DMS153 (cell line): Measurements from ENCODE around the gene CFAP20DC.
"Not testable (repeated sequence)": the region's sequence is repeated elsewhere in the genome, so short reads cannot be mapped to it uniquely, and the experiment has no call there.

Experiments used
- DNase-seq: peaks from one replicate; lab custom pipeline; 2025; lab: John Stamatoyannopoulos, UW

CFAP20DC gene

DNA sequence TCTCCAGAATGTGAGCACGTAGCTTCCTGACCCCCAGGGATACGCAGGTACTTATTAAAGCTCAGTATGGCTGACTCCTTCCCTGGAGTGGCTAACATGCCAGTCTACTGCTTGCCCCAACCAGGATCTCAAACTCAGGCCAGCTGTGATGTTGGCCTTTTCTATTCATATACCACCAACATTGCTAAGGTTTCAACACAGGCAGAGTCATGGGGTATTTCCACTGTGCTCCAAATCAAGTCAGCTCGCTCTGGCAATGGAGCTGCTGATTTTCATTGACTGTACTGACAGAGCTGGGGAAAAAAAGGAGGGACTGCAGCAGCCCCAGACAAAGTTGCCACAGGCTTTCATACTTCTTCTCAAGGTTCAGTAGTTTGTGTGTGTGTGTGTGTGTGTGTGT is 87.0 kb downstream of the CFAP20DC start:
- DNase-seq: no peak

DNA sequence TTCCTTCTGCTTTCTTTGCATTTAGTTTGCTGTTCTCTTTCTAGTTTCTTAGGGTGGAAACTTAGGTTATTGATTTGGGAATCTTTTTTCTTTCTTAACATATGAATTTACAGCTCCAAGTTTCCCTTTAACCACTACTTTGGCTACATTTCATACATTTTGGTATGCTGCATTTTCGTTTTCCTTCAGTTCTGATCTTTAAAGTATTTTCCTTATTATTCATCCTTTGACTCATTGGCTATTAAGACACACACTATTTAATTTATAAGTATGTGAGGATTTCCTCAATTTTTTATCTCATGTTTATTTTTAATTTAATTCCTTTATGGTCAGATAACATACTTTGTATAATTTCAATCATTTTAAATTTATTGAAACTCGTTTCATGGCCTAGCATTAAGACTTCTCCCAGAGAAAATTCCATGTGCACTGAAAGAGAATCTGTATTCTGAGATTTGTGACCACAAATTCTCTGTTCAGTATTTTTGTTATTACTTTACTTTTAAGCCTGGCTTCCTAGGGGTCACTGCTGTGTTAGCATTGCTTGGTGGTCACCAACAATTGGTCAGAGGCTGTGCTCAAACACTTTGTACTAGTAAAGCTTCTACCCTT is 87.7 kb downstream of the CFAP20DC start:
- DNase-seq: no peak

DNA sequence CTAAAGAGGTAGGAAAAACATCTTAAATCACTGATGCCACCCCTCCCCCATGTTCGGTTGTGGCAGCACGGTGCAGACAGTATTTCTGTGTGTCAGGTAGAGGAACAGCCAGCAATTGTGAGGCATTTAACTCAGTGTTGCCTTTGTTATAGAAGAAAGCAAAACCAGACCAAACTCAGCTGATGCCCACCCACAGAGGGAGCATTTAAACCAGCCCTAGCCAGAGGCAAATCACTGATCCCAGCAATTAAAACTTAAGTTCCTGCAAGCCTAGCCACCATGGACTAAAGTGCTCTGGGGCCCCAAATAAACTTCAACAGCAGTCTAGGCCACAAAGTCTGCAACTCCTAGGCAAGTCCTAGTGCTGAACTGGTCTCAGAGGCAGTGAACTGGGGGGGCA is 94.5 kb downstream of the CFAP20DC start:
- DNase-seq: no peak

DNA sequence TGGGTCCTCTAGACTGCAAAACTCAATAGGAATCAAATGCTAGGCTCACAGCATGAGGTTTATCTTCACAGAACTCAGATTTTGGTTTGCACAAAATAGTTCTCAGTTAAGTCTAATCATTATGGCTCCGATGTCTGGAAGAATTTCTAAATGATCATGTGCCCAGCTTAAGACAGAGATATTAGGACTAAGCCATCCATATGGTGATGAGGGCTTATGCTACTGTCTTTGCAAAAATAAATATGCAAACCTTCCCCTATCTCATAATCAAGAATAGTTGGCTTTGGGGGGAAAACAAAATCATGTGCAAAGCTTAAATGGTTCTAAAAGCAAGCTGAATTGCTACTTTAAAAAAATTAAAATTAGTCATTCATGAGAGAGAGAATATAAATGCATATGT is 96.5 kb downstream of the CFAP20DC start:
- no peak for DNase-seq

DNA sequence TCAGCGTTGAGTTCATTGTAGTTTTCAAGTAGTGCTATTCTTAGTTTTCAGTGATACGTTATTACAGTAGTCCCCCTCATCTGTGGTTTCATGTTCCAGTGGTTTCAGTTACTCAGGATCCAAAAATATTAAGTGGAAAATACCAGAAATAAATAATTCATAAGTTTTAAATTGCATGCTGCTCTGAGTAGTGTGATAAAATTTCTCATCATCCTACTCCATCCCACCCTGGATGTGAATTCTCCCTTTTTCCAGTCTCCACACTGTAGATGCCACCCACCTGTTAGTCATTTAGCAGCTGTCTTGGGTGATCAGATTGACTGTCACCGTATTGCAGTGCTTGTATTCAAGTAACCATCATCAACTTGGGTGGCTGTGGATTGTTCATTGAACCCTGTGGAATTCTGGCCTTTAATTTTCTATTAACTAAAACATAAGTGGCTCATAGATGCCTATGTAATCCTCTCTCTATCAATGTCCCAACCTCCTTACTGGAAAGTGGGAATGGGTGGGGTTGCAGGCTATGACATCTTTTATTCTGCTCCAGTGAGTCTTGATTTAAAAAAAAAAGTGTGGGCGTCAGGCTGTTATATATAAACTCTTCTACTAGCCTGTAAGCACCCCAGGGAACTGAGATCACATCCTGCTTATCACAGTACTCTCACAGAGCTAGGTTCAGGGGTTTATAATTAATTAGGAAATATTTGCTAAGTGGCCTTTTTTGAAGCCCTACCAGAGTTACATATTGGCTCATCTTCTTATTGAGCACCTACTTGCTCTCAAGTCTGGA is 97.5 kb downstream of the CFAP20DC start:
- DNase-seq: no peak

DNA sequence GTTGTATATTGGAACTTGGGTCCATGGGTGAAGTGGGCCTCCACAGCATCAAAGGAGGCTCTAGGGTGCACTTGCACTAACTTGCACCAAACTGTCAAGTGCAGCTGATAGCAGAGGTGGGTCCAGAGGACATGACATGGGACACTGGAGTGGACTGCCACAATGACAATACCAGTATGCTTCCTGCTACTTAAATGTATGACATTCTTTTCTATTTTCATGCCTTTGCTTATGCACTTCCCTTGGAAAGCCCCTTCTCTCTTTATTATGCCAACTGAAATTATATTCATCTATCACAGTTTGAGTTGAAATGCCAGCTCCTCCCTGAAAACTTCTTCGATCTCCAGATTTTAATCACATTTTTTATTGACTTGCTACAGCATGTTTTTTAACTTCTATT is 101.8 kb downstream of the CFAP20DC start:
- DNase-seq: no peak

DNA sequence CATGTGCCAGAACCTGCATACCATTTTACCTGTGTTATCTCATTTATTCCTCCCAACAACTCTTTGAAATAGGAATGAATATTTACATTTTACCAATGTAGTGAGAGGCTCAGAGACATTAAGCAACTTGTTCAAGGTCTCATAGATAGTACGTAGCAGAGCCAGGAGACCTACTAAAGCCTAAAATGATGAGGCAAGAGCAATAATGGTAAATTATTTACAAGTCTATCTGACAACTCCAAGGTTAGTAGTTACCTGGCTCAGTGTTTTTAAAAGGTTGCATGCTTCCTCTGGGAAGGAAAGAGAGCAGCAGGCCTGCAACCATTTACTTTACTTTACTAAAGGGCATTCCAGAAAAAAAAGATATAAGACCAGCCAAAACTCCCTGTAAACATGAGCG is 103.0 kb downstream of the CFAP20DC start:
- no peak for DNase-seq

DNA sequence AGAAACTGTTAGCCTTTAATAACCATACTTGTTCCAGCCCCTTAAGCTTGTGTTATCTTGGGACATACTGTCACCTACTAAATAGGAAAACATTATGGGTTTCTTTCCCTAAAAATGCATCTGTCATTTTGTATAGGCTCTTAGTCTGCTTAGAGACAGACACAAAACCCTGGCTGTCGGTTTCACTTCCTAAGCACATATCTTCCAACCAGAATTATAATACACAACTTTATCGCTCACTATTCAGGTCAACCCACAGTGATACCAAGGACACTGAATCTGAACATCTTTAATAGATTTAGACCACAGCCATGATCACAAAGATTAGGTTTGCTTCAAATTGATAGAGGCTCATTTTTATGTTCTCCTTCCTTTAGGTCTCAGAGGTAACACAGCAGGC is 111.8 kb downstream of the CFAP20DC start:
- DNase-seq: no peak

DNA sequence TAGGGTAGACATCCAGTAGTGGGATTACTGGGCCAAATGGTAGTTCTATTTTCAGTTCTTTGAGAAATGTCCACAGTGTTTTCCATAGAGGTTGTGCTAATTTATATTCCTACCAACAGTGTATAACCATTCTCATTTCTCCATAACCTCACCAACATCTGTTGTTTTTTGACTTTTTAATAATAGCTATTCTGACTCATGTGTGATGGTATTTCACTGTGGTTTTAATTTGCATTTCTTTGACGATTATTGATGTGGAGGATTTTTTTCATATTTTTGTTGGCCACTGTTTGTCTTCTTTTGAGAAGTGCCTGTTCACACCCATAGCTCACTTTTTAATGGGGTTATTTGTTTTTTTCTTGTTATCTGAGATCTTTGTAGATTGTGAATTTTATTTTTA is 125.2 kb downstream of the CFAP20DC start:
- no peak for DNase-seq

DNA sequence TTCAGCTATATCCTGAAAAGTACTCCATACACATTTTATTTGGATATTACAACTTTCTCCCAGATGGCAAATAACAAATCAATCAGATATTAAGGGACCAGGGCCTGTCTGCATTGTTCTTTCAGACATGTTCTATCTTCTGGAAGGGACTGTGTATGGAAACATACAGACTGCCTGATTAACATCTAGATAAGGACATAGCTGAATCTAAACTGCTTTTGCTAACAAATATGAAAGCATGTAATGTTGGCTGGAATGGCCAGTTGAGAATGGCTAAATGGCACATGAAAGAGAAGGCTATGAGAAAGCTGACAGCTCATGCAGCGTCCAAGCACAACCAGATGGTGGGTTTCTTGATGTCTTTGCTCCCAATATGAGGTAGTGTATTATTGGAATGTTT is 149.4 kb downstream of the CFAP20DC start:
- no peak for DNase-seq

DNA sequence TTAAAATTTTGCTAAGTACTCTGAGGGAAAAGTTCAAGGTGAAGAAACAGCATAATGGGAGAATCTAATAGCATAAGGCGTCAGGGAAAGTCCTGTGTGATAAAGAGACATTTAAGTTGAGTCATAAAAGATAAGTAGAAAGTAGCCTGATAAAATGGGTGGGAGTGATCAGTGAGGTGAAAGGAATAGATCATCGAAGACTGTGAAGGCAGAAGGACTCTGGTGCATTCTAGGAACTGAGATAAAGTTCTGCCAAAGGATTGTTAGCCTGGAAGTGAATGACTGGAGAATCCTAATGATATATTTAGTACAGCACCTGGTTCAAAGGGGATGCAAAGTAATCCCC is 149.9 kb downstream of the CFAP20DC start:
- DNase-seq: no peak

DNA sequence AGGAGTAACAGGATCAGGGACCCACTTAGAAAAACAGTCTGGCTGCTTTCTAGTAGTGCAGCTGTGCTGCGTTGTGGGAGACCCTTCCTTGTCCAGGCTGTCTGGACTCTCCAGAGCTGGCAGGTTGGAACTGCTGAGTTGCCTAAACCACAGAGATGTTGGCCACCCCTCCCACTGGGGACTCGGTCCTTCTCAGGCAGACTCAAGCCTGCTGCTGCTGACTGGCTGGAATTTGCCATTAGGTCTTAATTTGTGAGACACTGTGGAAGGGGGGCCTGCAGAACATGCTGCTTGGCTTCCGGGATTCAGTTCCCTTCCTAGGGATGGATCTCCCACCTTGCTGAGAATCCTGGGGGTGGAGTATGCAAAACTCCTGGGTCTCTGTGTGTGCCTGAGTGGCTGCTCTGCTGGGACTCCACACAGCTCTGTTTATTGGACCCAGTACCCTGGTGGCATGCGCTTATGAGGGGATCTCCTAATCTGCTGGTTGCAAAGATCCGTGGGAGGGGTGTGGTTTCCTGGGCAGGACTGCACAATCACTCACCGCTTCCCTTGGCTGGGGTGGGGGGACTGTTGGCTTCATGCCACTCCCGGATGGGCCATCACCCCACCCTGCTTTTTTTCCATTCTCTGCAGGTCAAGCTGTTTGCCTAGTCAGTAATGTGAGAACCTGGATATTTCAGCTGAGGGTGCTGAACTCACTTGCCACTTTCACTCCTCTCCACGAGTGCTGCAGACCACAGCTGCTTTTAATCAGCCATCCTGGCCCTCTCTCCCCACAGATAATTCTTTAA is 150.5 kb downstream of the CFAP20DC start:
- no peak for DNase-seq

DNA sequence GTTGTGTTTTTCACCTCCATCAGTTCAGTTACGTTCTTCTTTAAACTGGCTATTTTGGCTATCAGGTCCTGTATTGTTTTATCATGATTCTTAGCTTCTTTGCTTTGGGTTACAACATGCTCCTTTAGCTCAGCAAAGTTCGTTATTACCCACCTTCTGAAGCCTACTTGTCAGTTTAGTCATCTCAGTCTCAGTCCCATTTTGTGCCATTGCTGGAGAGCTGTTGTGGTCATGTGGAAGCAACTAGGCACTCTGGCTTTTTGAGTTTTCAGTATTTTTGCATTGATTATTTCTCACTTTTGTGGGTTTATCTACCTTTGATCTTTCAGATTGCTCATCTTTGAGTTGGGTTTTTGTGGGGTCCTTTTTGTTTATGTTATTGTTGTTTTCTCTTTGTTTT is 151.3 kb downstream of the CFAP20DC start:
- no peak for DNase-seq

DNA sequence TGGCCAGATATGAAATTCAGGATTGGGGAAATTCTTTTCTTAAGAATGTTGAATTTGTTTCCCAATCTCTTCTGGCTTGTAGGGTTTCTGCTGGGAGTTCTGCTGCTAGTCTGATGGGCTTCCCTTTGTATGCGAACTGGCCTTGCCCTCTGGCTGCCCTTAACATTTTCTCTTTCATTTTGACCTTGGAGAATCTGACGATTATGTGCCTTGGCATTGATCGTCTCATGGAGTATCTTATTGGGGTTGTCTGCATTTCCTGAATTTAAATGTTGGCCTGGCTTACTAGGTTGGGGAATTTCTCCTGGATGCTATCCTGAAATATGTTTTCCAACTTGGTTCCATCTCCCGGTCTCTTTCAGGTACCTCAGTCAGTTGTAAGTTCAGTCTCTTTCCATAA is 152.2 kb downstream of the CFAP20DC start:
- DNase-seq: no peak

DNA sequence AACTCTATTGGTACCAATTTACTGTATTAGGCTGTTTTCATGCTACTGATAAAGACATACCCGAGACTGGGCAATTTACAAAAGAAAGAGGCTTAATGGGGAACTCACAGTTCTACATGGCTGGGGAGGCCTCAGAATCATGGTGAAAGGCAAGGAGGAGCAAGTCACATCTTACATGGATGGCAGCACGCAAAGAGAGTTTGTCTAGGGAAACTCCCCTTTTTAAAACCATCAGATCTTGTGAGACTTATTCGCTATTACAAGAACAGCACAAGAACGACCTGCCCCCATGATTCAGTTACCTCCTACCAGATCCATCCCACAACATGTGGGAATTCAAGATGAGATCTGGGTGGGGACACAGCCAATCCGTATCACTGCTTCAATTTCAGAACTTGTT is 154.1 kb downstream of the CFAP20DC start:
- not testable (repeated sequence) for DNase-seq

DNA sequence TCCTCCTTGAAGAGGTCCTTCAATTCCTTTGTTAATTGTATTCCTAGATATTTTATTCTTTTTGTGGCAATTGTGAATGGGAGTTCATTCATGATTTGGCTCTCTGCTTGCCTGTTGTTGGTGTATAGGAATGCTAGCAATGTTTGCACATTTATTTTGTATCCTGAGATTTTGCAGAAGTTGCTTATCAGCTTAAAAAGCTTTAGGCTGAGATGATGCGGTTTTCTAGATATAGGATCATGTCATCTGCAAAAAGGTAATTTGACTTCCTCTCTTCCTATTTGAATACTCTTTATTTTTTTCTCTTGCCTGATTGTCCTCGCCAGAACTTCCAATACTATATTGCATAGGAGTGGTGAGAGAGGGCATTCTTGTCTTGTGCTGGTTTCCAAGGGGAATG is 157.3 kb downstream of the CFAP20DC start:
- not testable (repeated sequence) for DNase-seq

DNA sequence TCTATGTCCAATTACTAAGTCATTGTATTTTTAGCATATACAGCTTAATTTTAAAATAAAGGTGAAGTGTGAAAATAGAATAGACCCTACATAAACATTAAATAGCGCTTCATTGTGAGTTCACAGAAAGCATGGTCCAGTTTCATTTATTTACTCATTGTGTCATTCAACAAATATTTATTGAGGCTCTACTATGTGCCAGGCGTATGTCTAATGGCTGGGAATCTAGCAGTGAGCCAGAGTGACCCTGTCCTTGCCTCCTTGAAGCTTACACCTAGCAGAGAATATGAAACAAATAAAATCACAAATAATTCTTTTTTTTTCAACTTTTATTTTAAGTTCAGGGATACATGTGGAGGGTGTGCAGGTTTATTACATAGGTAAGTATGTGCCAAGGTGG is 161.7 kb downstream of the CFAP20DC start:
- no peak for DNase-seq

DNA sequence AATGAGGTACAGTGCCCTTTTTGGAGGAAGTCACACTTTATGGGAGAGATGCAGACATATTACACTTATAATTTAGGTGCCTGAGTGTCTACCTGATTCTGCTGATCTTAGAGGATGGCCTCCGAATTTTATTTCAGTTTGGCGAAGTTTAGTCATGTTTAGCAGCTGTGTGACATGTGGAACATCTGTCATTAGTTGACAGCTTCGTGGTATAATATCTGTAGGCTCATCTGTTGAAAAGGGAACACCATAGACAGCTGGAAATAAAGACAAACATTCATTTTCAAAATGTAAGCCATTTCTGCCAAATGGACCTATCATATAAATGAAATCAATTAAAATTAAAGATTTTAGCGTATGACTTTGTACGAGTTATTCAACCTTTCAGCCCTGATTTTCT is 165.4 kb downstream of the CFAP20DC start:
- DNase-seq: no peak

DNA sequence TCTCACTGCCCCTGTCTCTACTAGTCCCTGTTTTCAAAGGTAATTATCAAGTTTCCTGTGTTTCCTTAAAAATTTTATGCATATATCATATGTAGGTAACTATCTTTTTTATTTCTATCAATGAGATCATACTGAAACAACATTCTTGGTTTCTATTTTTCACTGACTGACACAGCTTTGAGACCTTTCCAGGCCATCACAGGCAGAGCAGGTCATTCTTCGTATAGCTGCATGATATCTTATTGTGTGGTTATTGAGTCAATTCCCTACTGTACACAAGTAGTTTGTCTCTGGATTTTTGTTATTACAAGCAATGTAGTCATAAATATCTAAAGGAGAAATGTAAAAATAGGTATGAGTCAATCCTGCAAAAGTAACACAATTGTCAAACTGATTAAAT is 169.6 kb downstream of the CFAP20DC start:
- DNase-seq: no peak

DNA sequence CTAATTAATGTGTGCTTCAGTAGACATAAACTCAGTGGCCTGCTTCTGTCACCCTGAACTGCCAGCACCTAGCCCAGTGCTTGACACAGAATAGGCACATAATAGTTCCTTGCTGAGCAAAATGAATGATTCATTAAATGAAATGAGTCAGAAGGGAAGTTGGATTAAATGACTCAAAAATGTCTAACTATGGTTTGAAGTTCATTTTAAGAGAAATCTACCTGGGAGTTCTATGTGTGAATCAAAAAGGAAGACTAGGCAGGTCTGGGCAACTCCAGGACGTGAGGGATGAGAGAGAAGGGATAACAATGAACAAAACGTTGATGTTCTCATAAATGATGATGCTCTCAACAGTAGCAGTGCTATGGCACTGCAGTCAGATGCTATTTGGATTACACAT is 175.0 kb downstream of the CFAP20DC start:
- DNase-seq: no peak

DNA sequence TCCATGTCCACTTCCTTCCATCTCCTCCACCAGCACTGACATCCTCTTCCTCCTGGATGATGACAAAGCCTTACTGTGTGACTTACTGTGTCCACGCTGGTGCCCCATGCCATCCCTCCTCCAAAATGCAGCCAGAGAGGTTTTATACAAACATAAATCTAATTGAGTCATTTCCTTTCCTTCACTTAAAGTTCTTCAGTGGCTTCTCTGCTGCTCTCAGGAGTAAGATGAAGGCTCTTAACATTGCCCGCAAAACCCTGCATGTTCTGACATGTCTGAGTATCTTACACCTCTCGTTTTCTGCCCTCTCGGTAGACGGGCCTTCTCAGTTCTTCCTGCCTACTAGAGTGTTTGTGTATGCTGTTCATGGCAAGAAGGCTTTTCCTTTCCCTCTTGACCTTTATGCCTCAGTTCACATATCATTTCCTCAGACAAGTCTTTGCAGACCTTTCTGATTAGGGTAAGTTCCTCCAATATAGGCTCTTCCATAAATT is 175.5 kb downstream of the CFAP20DC start:
- no peak for DNase-seq

DNA sequence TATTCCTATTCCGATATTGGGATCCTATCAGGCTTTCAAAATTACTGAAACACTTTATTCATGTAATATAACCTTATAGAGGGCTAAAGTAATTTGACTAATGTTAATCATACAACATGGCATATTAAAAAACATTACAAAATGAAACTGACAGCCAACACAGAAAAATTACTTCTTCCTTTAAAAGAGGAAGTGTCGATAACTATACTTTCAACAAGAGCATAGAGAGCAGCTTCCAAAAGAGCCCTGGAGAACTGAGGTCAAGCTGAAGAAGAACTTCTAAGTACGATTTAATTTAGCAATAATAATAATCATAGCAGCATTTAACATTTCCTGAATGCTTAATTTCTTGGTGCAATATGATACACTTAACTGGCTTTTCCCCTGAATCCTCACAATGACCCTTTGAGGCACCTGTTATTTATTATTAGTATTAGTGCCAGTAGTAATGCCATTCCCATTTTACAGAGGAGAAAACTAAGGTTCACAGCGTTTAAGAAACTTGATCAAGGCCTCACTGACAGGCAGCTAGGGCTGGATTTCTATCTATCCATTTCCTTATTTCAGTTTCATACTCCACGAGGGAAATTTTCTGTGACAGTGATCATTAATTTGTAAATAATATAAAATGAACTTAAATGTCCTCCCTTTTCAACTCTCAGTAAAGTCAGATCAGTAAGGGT is 181.6 kb downstream of the CFAP20DC start:
- no peak for DNase-seq

DNA sequence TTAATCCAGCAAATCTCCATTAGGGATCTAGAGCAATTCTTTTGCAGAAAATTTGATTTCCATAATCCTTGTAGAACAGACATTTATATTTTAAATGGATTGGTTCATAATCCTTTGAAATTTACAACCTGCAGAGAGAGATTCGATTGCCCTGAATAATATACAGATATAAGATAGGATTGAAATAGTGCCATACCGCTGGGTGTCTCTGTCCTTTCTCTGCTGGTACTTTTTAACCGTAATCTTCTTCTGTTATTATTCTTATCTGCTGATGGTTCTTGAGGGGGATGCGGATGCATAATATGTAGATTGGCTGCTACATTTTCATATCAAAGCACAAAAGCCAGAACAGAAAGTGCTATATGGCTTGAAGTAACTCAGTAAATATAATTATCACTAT is 182.2 kb downstream of the CFAP20DC start:
- DNase-seq: no peak
